Muscle of arm (tissue), 12 donors: ENCODE results near the gene JADE2. TPM values are rescaled to one million over a fixed set of nuclear protein-coding genes. Genes with fewer than 3 reads are reported as not detected.

Experiments used
- DNase-seq: peaks from one replicate; pipeline ENCODE4 v3.0.0-alpha.2; 2013
- polyA plus RNA-seq, 12 donors: library from polyadenylated mRNA; unstranded; fragments of 120-200 nt; gene quantifications; one replicate each; pipeline ENCODE4 v1.2.1, GENCODE V29; 2013; ENCODE audit not compliant: insufficient read length in 12 of 12

The JADE2 gene
- polyA plus RNA-seq, 12 donors: 0.53 to 15.4 (median 0.92) TPM; not detected in 1

GRCh38 chr5:134568761-134569695 is 43.6 kb downstream of the JADE2 start:
- DNase-seq: no peak

GRCh38 chr5:134569758-134570364 is 44.4 kb downstream of the JADE2 start:
- no peak for DNase-seq

- DNase-seq: no peak
These were observed 44.9 kb downstream of the JADE2 start for GRCh38 chr5:134570365-134570758.

GRCh38 chr5:134570886-134571285 is 45.4 kb downstream of the JADE2 start:
- DNase-seq: no peak

- DNase-seq: no peak
These were observed 46.4 kb downstream of the JADE2 start for GRCh38 chr5:134571693-134572405.

- DNase-seq: no peak
These were observed 47.3 kb downstream of the JADE2 start for GRCh38 chr5:134572811-134573210.

- DNase-seq: no peak
These were observed 49.1 kb downstream of the JADE2 start for GRCh38 chr5:134574521-134574920.

GRCh38 chr5:134575316-134575715 is 49.8 kb downstream of the JADE2 start:
- no peak for DNase-seq

- no peak for DNase-seq
These were observed 51.0 kb downstream of the JADE2 start for GRCh38 chr5:134576386-134577021.

- DNase-seq: no peak
These were observed 51.7 kb downstream of the JADE2 start for GRCh38 chr5:134577022-134577795.

- peak; percentile 80 for DNase-seq
These were observed 52.5 kb downstream of the JADE2 start for GRCh38 chr5:134577796-134578577.

GRCh38 chr5:134578578-134579283 is 53.3 kb downstream of the JADE2 start:
- DNase-seq: no peak

GRCh38 chr5:134579284-134579771 is 53.9 kb downstream of the JADE2 start:
- no peak for DNase-seq

GRCh38 chr5:134580001-134580460 is 54.6 kb downstream of the JADE2 start:
- no peak for DNase-seq

GRCh38 chr5:134581241-134581981 is 55.9 kb downstream of the JADE2 start:
- DNase-seq: no peak

- DNase-seq: no peak
These were observed 56.8 kb downstream of the JADE2 start for GRCh38 chr5:134582281-134582680.

GRCh38 chr5:134582941-134583340 is 57.5 kb downstream of the JADE2 start:
- DNase-seq: no peak

GRCh38 chr5:134583766-134584165 is 58.3 kb downstream of the JADE2 start:
- DNase-seq: no peak

GRCh38 chr5:134584662-134585061 is 59.2 kb downstream of the JADE2 start:
- DNase-seq: no peak
